Measurements from ENCODE around the gene SLC4A1AP.

Gene SLC4A1AP

DNA sequence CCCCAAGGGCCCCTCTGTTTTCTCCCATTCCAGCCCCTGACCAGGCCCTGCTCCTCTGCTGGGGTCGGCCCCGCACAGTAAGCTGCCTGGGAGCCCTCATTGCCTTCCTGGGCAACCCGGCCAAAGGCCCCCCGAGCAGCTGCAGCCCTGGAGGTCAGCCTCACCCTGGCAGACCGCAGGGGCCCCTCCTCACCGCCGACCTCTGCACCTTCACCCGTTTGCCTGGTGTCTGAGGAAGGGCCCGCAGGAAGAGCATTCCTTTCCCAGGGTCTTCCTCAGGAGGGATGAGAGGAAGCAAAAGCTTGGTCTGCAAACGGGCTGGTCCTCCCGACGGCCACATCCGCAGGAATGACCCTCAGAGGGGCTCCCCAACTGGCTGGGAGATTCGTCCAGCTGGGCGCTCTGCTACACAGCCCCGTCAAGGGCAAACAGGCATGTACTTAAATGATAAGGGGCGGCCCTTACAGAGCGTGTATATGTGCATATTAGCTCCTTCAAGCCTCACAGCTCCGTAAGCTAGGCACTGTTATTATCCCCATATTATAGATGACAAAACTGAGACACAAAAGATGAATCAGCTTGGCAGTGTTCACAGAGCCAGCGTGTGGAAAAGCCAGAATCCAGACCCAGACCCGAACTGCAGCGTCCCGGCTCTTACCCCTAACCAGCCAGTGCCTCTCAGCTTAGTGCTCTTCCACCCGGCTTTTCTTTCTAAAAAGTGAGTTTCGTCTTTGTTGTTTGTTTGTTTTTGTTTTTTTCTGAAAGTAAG is 52.8 kb downstream of the SLC4A1AP start:
- peaks cover 23% of the 10 kb centered on the region for H3K4me1 ChIP-seq (ENCODE audit: insufficient read depth, poor library complexity, severe bottlenecking)
- H3K4me3 ChIP-seq (ENCODE audit: severe bottlenecking): no peak overlapping the region
- no peaks in the 10 kb centered on the region for H3K9me3 ChIP-seq (ENCODE audit: severe bottlenecking)
- ATAC-seq (ENCODE audit: low read depth) (no peak), DNase-seq (ENCODE audit: low spot score) (no peak)
- H3K27ac ChIP-seq (ENCODE audit: poor library complexity, severe bottlenecking): peak overlapping the region; percentile 32
- H3K27me3 ChIP-seq (ENCODE audit: insufficient read depth, poor library complexity, severe bottlenecking): no peaks in the 10 kb centered on the region
- TF ChIP-seq, protein P1, sequence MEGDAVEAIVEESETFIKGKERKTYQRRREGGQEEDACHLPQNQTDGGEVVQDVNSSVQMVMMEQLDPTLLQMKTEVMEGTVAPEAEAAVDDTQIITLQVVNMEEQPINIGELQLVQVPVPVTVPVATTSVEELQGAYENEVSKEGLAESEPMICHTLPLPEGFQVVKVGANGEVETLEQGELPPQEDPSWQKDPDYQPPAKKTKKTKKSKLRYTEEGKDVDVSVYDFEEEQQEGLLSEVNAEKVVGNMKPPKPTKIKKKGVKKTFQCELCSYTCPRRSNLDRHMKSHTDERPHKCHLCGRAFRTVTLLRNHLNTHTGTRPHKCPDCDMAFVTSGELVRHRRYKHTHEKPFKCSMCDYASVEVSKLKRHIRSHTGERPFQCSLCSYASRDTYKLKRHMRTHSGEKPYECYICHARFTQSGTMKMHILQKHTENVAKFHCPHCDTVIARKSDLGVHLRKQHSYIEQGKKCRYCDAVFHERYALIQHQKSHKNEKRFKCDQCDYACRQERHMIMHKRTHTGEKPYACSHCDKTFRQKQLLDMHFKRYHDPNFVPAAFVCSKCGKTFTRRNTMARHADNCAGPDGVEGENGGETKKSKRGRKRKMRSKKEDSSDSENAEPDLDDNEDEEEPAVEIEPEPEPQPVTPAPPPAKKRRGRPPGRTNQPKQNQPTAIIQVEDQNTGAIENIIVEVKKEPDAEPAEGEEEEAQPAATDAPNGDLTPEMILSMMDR (IDR thresholded peaks at IDR 0.05; ENCODE audit: poor library complexity, severe bottlenecking): no peak
- H3K36me3 ChIP-seq (ENCODE audit: low read depth): no peaks in the 10 kb centered on the region

DNA sequence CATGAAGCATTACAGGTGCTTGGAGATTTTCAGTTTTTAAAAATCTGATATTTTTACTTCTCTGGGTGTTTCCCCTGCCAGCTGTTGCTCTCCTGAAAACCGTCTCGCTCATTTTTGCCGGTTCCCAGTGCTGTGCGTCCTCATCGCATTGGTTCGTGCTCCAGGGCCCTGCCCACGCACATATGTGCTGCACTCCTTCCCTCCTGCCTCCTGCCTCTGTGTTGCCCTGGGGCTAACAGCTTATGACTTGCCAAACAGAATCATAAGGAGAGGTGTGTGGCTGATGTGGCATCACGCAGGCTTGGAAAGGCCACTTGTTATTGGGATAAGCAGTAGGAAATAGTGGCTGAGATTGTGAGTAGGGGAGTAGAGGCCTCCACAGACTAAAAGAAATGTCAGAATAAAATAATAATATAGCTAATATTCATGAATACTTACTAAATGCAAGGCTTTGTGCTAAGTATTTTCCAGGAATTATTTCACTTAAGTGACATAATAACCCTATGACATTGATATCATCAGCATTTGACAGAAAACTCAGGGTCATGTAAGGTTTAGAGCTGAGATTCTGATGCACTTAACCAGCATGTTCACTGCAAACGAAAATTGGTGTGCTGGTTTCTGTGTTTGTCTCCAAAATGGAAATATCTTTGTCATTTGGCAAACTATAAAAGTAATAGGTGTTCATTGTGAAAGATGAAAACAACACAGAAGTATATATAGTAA is 53.5 kb downstream of the SLC4A1AP start:
- Histone ChIP-seq H3K4me1 (ENCODE audit: insufficient read depth, poor library complexity, severe bottlenecking) (peaks cover 16% of the 10 kb centered on the region), H3K36me3 (ENCODE audit: low read depth) (no peaks in the 10 kb centered on the region), H3K4me3 (ENCODE audit: severe bottlenecking) (no peak overlapping the region), H3K27me3 (ENCODE audit: insufficient read depth, poor library complexity, severe bottlenecking) (no peaks in the 10 kb centered on the region), H3K27ac (ENCODE audit: poor library complexity, severe bottlenecking) (peak overlapping the region; percentile 32), H3K9me3 (ENCODE audit: severe bottlenecking) (no peaks in the 10 kb centered on the region)
- ATAC-seq (ENCODE audit: low read depth) (peak; percentile 58), DNase-seq (ENCODE audit: low spot score) (peak; percentile 67)
- TF ChIP-seq, protein P1 (IDR thresholded peaks at IDR 0.05; ENCODE audit: poor library complexity, severe bottlenecking): no peak

DNA sequence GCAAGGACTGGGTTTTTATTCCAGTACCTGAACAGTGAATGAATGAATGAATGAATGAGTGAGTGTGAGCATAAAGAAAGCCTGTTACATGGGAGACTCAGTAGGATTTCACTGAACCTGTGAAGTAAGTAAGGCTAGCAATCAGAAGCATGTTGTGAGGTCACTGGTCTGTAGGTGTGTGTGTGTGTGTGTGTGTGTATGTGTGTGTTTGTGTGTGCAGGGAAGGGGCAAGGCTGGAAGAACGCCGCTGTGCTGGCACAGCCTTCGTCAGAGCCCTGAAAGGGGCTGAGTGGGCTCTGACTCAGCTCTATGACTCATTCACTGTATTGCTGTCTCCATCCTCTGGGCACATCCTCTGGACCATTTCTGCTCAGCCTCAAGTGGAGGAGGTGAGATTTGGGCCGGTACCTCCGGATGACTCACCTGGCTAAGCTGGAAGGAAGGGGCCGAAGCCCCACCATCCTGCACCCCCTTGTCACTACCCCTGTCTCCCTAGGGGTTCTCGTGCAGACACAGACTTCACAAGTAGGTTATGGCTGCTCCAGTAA is 56.4 kb downstream of the SLC4A1AP start:
- ATAC-seq (ENCODE audit: low read depth): peak; percentile 90
- no peak overlapping the region for H3K4me3 ChIP-seq (ENCODE audit: severe bottlenecking)
- no peaks in the 10 kb centered on the region for H3K36me3 ChIP-seq (ENCODE audit: low read depth)
- no peaks in the 10 kb centered on the region for H3K27me3 ChIP-seq (ENCODE audit: insufficient read depth, poor library complexity, severe bottlenecking)
- DNase-seq (ENCODE audit: low spot score): peak; percentile 93
- TF ChIP-seq, protein P1 (IDR thresholded peaks at IDR 0.05; ENCODE audit: poor library complexity, severe bottlenecking): no peak
- H3K27ac ChIP-seq (ENCODE audit: poor library complexity, severe bottlenecking): peak overlapping the region; percentile 43
- peaks cover 19% of the 10 kb centered on the region for H3K4me1 ChIP-seq (ENCODE audit: insufficient read depth, poor library complexity, severe bottlenecking)
- no peaks in the 10 kb centered on the region for H3K9me3 ChIP-seq (ENCODE audit: severe bottlenecking)

DNA sequence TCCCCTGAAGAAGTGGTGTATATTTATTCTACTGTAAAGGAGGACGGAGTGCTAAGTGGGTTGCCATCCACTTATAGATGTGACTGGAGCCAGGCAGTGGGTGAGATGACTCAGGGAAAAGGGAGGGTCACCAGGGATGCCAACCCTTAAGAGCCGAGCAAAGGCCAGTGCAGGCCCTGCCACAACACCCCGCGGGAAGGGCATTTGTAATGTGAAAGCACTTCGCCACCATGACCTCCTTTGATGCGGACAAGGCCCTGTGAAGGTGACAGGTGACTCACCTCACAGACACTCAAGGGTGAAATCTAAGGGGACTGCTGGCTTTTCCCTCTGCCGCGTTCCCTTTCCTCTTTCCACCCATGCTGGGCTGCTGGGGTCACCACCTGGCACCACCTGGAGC is 57.6 kb downstream of the SLC4A1AP start:
- ATAC-seq (ENCODE audit: low read depth) (no peak), DNase-seq (ENCODE audit: low spot score) (no peak)
- Histone ChIP-seq H3K9me3 (ENCODE audit: severe bottlenecking) (no peaks in the 10 kb centered on the region), H3K4me3 (ENCODE audit: severe bottlenecking) (no peak overlapping the region), H3K4me1 (ENCODE audit: insufficient read depth, poor library complexity, severe bottlenecking) (peaks cover 19% of the 10 kb centered on the region), H3K27me3 (ENCODE audit: insufficient read depth, poor library complexity, severe bottlenecking) (no peaks in the 10 kb centered on the region), H3K27ac (ENCODE audit: poor library complexity, severe bottlenecking) (peak overlapping the region; percentile 43), H3K36me3 (ENCODE audit: low read depth) (no peaks in the 10 kb centered on the region)
- TF ChIP-seq, protein P1 (IDR thresholded peaks at IDR 0.05; ENCODE audit: poor library complexity, severe bottlenecking): no peak
